ENCODE measurements around the gene APPBP2. TPM values are rescaled to one million over a fixed set of nuclear protein-coding genes. Genes with fewer than 3 reads are reported as not detected.

APPBP2 gene
- total RNA-seq, 1 experiment from 2014 or later: 32.5 TPM

- Histone ChIP-seq H3K4me3 (no peak overlapping the region), H3K4me2 (no peak overlapping the region), H4K20me1 (ENCODE audit: insufficient read depth) (no peaks in the 10 kb centered on the region), H3K9me2 (ENCODE audit: insufficient read depth) (no peaks in the 10 kb centered on the region), H3K36me3 (ENCODE audit: low read depth) (no peaks in the 10 kb centered on the region), H3K27ac (no peak overlapping the region), H3K27me3 (ENCODE audit: insufficient read depth, low read depth) (no peaks in the 10 kb centered on the region), H3K4me1 (replicated peaks; ENCODE audit: insufficient read depth) (no peaks in the 10 kb centered on the region), H2AFZ (no peak overlapping the region), H3K9me3 (ENCODE audit: insufficient read depth, low read depth) (no peaks in the 10 kb centered on the region), H3K79me2 (ENCODE audit: low read depth) (no peaks in the 10 kb centered on the region), H3F3A (ENCODE audit: insufficient read depth, low read depth) (no peaks in the 10 kb centered on the region)
- DNase-seq: no peak
- ChIA-PET CTCF (interaction anchor here (0.6 kb wide), 1 partner anchor 264 kb away, joined by 6 read pairs; no protein-coding TSS in a partner anchor), POLR2A (ENCODE audit: unreplicated experiment) (no interaction called here)
- BruUV-seq (replicated peaks): no TSS peak
- TF ChIP-seq EZH2 (IDR thresholded peaks at IDR 0.05; ENCODE audit: low read depth): no peak
- TF ChIP-seq, protein P1, sequence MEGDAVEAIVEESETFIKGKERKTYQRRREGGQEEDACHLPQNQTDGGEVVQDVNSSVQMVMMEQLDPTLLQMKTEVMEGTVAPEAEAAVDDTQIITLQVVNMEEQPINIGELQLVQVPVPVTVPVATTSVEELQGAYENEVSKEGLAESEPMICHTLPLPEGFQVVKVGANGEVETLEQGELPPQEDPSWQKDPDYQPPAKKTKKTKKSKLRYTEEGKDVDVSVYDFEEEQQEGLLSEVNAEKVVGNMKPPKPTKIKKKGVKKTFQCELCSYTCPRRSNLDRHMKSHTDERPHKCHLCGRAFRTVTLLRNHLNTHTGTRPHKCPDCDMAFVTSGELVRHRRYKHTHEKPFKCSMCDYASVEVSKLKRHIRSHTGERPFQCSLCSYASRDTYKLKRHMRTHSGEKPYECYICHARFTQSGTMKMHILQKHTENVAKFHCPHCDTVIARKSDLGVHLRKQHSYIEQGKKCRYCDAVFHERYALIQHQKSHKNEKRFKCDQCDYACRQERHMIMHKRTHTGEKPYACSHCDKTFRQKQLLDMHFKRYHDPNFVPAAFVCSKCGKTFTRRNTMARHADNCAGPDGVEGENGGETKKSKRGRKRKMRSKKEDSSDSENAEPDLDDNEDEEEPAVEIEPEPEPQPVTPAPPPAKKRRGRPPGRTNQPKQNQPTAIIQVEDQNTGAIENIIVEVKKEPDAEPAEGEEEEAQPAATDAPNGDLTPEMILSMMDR (conservative IDR thresholded peaks at IDR 0.05): no peak
- intact Hi-C loops (cut with micrococcal nuclease; ENCODE audit: unreplicated experiment): no loop called here
These were observed 109.6 kb downstream of the APPBP2 start for GRCh38 chr17:60416368-60416925.

DNA sequence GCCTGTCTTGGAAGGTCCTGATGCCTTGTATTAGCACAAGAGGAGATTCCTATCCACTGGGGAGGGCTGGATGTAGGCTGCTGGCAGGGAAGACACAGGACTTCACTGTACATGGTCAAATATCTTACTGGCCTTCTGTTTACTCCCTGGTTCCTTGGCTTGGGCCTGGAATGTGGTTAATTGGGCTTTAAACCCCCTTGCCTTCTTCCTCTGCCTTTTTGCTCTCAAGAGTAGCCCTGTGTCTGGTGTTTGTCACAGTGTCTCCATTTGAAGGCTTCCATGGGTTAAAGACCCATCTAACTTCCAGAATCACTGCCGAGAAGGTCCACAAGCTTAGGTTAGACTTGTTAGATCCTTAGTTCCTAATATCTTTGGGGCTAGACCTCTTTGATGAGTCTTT is 110.9 kb downstream of the APPBP2 start:
- intact Hi-C loops (cut with micrococcal nuclease; ENCODE audit: unreplicated experiment): no loop called here
- DNase-seq: no peak
- TF ChIP-seq, protein P1 (conservative IDR thresholded peaks at IDR 0.05): no peak
- no peak for TF ChIP-seq EZH2 (IDR thresholded peaks at IDR 0.05; ENCODE audit: low read depth)
- no peaks in the 10 kb centered on the region for H3K27me3 ChIP-seq (ENCODE audit: insufficient read depth, low read depth)
- H2AFZ ChIP-seq: no peak overlapping the region; the same call in 1 of the 2 replicates
- no peak overlapping the region for H3K4me3 ChIP-seq
- H3F3A ChIP-seq (ENCODE audit: insufficient read depth, low read depth): no peaks in the 10 kb centered on the region
- no peak overlapping the region for H3K4me2 ChIP-seq
- POLR2A ChIA-PET (ENCODE audit: unreplicated experiment): no interaction called here
- no peak overlapping the region for H3K27ac ChIP-seq
- H3K36me3 ChIP-seq (ENCODE audit: low read depth): no peaks in the 10 kb centered on the region
- no peaks in the 10 kb centered on the region for H3K79me2 ChIP-seq (ENCODE audit: low read depth)
- no peaks in the 10 kb centered on the region for H3K9me2 ChIP-seq (ENCODE audit: insufficient read depth)
- BruUV-seq (replicated peaks): no TSS peak
- 0 out of 2 replicates have a peak, but pooled peaks cover 9% of the 10 kb centered on the region for H3K9me3 ChIP-seq (ENCODE audit: insufficient read depth, low read depth)
- no peaks in the 10 kb centered on the region for H4K20me1 ChIP-seq (ENCODE audit: insufficient read depth)
- CTCF ChIA-PET: no interaction called here
- H3K4me1 ChIP-seq (replicated peaks; ENCODE audit: insufficient read depth): peaks cover 3% of the 10 kb centered on the region; the same call in 1 of the 2 replicates

- no TSS peak for BruUV-seq (replicated peaks)
- no peak for DNase-seq
- H2AFZ ChIP-seq: no peak overlapping the region
- H3F3A ChIP-seq (ENCODE audit: insufficient read depth, low read depth): no peaks in the 10 kb centered on the region
- no peak overlapping the region for H3K4me2 ChIP-seq
- TF ChIP-seq, protein P1 (conservative IDR thresholded peaks at IDR 0.05): no peak
- no peak for TF ChIP-seq EZH2 (IDR thresholded peaks at IDR 0.05; ENCODE audit: low read depth)
- no peaks in the 10 kb centered on the region for H3K36me3 ChIP-seq (ENCODE audit: low read depth)
- no peak overlapping the region for H3K27ac ChIP-seq
- H3K9me3 ChIP-seq (ENCODE audit: insufficient read depth, low read depth): 0 out of 2 replicates have a peak, but pooled peaks cover 12% of the 10 kb centered on the region
- no peaks in the 10 kb centered on the region for H4K20me1 ChIP-seq (ENCODE audit: insufficient read depth)
- ChIA-PET CTCF (no interaction called here), POLR2A (ENCODE audit: unreplicated experiment) (no interaction called here)
- no peaks in the 10 kb centered on the region for H3K79me2 ChIP-seq (ENCODE audit: low read depth)
- H3K4me3 ChIP-seq: no peak overlapping the region
- intact Hi-C loops (cut with micrococcal nuclease; ENCODE audit: unreplicated experiment): no loop called here
- H3K4me1 ChIP-seq (replicated peaks; ENCODE audit: insufficient read depth): peaks cover 15% of the 10 kb centered on the region; the same call in 1 of the 2 replicates
- H3K27me3 ChIP-seq (ENCODE audit: insufficient read depth, low read depth): no peaks in the 10 kb centered on the region
- H3K9me2 ChIP-seq (ENCODE audit: insufficient read depth): no peaks in the 10 kb centered on the region
These were observed 113.3 kb downstream of the APPBP2 start for GRCh38 chr17:60412701-60413100.

All from PC-9 (cell line).